Fibroblast of skin of left quadriceps (primary cell): ENCODE results near the gene CYP8B1.

Experiments used
- DNase-seq, 2 experiments: peaks; one replicate each; pipeline ENCODE4 v3.0.0-alpha.2; 2013; ENCODE audit warnings: low read depth in 2 of 2

Gene CYP8B1

GRCh38 chr3:42823351-42823750 is 52.3 kb downstream of the CYP8B1 start:
- DNase-seq, result no peak

DNA sequence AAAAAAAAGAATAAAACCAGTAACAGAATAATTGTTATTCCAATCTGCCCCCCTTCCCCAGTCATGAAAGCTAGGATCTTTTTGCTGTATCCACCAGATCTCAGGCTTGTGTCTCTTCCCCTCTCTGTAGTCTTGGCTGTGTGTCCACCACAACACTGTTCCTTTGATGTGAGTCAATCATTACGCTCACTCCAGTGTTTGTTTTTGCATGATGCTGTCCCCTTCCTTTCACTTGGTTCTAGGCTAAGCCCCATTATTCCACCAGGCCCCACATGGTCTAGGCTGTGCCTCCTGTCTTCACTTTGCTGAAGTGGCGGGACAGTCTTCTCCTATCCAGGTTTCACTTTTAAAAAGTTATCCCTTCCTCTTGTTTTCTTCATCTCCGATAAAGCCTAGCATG is 52.9 kb downstream of the CYP8B1 start:
- no peak for DNase-seq
